GM12878 (cell line): Measurements from ENCODE around the gene ANO5.

Source experiments
- CTCF ChIP-seq, 3 experiments: IDR thresholded peaks in 2 of 3; conservative IDR thresholded peaks in 1 of 3; 2 replicates each; pipeline ENCODE4 v1.5.1; 2011; ENCODE audit warnings: low read depth in 3 of 3, low read length in 3 of 3, mild to moderate bottlenecking in 3 of 3, control low read depth in 2 of 3, moderate library complexity in 2 of 3, inconsistent platforms in 1 of 3, mixed read lengths in 1 of 3; ENCODE audit not compliant: control insufficient read depth in 2 of 3, insufficient read depth in 1 of 3; ENCODE audit errors: extremely low read depth in 1 of 3
- EP300 ChIP-seq, 2 experiments: fragments of 150-350 bp in 1 of 2; IDR thresholded peaks; 2 replicates each; pipeline ENCODE4 v1.6.1; 2011 to 2012; ENCODE audit warnings: low read depth in 2 of 2, low read length in 2 of 2, borderline replicate concordance in 1 of 2, improper control_type of control experiment in 1 of 2, inconsistent platforms in 1 of 2; ENCODE audit not compliant: control insufficient read depth in 1 of 2
- ETV6 ChIP-seq, 2 experiments: fragments of 450-650 bp in 1 of 2; IDR thresholded peaks in 1 of 2; conservative IDR thresholded peaks in 1 of 2; 2 replicates each; pipeline ENCODE4 v1.6.1; 2014; ENCODE audit warnings: antibody characterized with exemption in 1 of 2, borderline replicate concordance in 1 of 2, low read depth in 1 of 2, mild to moderate bottlenecking in 1 of 2, moderate library complexity in 1 of 2
- KAT2A ChIP-seq: conservative IDR thresholded peaks from 2 replicates; pipeline ENCODE4 v1.6.1; 2011; ENCODE audit warnings: low read depth, low read length; ENCODE audit not compliant: control insufficient read depth
- MEF2A ChIP-seq: IDR thresholded peaks from 2 replicates; pipeline ENCODE4 v1.6.1; 2011; ENCODE audit warnings: low read depth, mild to moderate bottlenecking, low read length, moderate library complexity; ENCODE audit not compliant: insufficient read depth
- NR2C2 ChIP-seq: IDR thresholded peaks from 2 replicates; pipeline ENCODE4 v1.6.1; 2011; ENCODE audit warnings: borderline replicate concordance, low read depth; ENCODE audit not compliant: control insufficient read depth, insufficient read length
- SMC3 ChIP-seq: IDR thresholded peaks from 2 replicates; pipeline ENCODE4 v1.6.1; 2011; ENCODE audit warnings: low read length, improper control_type of control experiment, borderline replicate concordance
- SREBF1 ChIP-seq: IDR thresholded peaks from 2 replicates; pipeline ENCODE4 v1.6.1; 2012; ENCODE audit warnings: mild to moderate bottlenecking, low read length
- SUZ12 ChIP-seq: fragments of 200-600 bp; sonication (generic); IDR thresholded peaks from one replicate; pipeline ENCODE4 v1.6.1; 2018; ENCODE audit warnings: antibody characterized with exemption, mild to moderate bottlenecking; ENCODE audit not compliant: unreplicated experiment
- TCF3 ChIP-seq: IDR thresholded peaks from 2 replicates; pipeline ENCODE4 v1.6.1; 2012; ENCODE audit warnings: low read depth, mild to moderate bottlenecking, low read length, borderline replicate concordance; ENCODE audit not compliant: insufficient read depth
- USF2 ChIP-seq: IDR thresholded peaks from 2 replicates; pipeline ENCODE4 v1.6.1; 2011; ENCODE audit warnings: low read depth, low read length, improper control_type of control experiment, borderline replicate concordance
- TF ChIP-seq, protein P1 (sequence below): IDR thresholded peaks from 2 replicates; pipeline ENCODE4 v1.6.1; 2011; ENCODE audit warnings: borderline replicate concordance, low read depth, mild to moderate bottlenecking, moderate library complexity, low read length; ENCODE audit not compliant: insufficient read depth, poor library complexity, severe bottlenecking
- TF ChIP-seq, protein P2 (sequence below): IDR thresholded peaks from 2 replicates; pipeline ENCODE4 v1.6.1; 2012; ENCODE audit warnings: mild to moderate bottlenecking, low read depth, low read length

- no peak for TF ChIP-seq CTCF (IDR thresholded peaks at IDR 0.05 in 2 of 3, conservative IDR thresholded peaks at IDR 0.05 in 1 of 3; ENCODE audit: control insufficient read depth in 2 of 3, extremely low read depth in 1 of 3, insufficient read depth in 1 of 3, low read depth in 3 of 3, low read length in 3 of 3)
- no peak for TF ChIP-seq ETV6 (conservative IDR thresholded peaks at IDR 0.05 in 1 of 2, IDR thresholded peaks at IDR 0.05 in 1 of 2; ENCODE audit: borderline replicate concordance in 1 of 2, low read depth in 1 of 2)
- no peak for TF ChIP-seq SREBF1
- TF ChIP-seq SUZ12, result no peak
- no peak for TF ChIP-seq NR2C2
- no peak for TF ChIP-seq TCF3
- TF ChIP-seq EP300 (IDR thresholded peaks at IDR 0.05; ENCODE audit: borderline replicate concordance in 1 of 2, control insufficient read depth in 1 of 2, low read depth in 2 of 2, low read length in 2 of 2), result no peak
- TF ChIP-seq, protein P1, sequence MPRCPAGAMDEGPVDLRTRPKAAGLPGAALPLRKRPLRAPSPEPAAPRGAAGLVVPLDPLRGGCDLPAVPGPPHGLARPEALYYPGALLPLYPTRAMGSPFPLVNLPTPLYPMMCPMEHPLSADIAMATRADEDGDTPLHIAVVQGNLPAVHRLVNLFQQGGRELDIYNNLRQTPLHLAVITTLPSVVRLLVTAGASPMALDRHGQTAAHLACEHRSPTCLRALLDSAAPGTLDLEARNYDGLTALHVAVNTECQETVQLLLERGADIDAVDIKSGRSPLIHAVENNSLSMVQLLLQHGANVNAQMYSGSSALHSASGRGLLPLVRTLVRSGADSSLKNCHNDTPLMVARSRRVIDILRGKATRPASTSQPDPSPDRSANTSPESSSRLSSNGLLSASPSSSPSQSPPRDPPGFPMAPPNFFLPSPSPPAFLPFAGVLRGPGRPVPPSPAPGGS, result no peak
- no peak for TF ChIP-seq USF2
- TF ChIP-seq SMC3, result no peak
- TF ChIP-seq, protein P2, sequence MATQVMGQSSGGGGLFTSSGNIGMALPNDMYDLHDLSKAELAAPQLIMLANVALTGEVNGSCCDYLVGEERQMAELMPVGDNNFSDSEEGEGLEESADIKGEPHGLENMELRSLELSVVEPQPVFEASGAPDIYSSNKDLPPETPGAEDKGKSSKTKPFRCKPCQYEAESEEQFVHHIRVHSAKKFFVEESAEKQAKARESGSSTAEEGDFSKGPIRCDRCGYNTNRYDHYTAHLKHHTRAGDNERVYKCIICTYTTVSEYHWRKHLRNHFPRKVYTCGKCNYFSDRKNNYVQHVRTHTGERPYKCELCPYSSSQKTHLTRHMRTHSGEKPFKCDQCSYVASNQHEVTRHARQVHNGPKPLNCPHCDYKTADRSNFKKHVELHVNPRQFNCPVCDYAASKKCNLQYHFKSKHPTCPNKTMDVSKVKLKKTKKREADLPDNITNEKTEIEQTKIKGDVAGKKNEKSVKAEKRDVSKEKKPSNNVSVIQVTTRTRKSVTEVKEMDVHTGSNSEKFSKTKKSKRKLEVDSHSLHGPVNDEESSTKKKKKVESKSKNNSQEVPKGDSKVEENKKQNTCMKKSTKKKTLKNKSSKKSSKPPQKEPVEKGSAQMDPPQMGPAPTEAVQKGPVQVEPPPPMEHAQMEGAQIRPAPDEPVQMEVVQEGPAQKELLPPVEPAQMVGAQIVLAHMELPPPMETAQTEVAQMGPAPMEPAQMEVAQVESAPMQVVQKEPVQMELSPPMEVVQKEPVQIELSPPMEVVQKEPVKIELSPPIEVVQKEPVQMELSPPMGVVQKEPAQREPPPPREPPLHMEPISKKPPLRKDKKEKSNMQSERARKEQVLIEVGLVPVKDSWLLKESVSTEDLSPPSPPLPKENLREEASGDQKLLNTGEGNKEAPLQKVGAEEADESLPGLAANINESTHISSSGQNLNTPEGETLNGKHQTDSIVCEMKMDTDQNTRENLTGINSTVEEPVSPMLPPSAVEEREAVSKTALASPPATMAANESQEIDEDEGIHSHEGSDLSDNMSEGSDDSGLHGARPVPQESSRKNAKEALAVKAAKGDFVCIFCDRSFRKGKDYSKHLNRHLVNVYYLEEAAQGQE, result no peak
- no peak for TF ChIP-seq MEF2A
- TF ChIP-seq KAT2A, result no peak
These were observed 15.4 kb downstream of the ANO5 start for GRCh38 chr11:22208151-22208858.
